ENCODE results near the gene QKI.

Gene QKI

DNA sequence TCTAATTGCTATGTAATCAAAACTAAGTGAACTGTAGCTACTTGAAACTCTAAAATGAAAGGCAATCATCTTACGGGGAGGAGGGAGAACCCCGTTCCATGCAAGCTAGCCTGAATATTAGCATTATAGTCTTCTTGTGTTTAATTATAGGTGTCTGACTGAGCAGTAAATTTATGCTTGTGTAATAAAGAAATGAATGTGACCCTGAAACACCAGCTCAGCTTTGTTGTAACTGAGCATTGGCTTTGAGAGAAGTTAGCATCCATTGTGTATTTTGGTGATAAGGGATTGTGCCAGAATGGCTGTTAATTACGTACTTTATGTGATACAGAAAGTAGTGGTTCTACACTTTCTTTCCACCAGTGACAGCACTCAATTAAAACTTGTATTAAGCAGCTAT is 86.9 kb downstream of the QKI start:
- H3K4me2 ChIP-seq (ENCODE audit: low read depth, low read length, poor library complexity, severe bottlenecking), result no peak overlapping the region
- no peaks in the 10 kb centered on the region for H3K27me3 ChIP-seq (ENCODE audit: insufficient read depth, low read length, poor library complexity, severe bottlenecking)
- H3K36me3 ChIP-seq (ENCODE audit: insufficient read depth, low read length), result no peaks in the 10 kb centered on the region
- no peaks in the 10 kb centered on the region for H3K9me2 ChIP-seq (replicated peaks; ENCODE audit: low read depth, low read length)
- no peaks in the 10 kb centered on the region for H3F3A ChIP-seq (ENCODE audit: low read depth)
- TF ChIP-seq EZH2phosphoT487 (IDR thresholded peaks at IDR 0.05; ENCODE audit: borderline replicate concordance), result no peak
- TF ChIP-seq, protein P1, sequence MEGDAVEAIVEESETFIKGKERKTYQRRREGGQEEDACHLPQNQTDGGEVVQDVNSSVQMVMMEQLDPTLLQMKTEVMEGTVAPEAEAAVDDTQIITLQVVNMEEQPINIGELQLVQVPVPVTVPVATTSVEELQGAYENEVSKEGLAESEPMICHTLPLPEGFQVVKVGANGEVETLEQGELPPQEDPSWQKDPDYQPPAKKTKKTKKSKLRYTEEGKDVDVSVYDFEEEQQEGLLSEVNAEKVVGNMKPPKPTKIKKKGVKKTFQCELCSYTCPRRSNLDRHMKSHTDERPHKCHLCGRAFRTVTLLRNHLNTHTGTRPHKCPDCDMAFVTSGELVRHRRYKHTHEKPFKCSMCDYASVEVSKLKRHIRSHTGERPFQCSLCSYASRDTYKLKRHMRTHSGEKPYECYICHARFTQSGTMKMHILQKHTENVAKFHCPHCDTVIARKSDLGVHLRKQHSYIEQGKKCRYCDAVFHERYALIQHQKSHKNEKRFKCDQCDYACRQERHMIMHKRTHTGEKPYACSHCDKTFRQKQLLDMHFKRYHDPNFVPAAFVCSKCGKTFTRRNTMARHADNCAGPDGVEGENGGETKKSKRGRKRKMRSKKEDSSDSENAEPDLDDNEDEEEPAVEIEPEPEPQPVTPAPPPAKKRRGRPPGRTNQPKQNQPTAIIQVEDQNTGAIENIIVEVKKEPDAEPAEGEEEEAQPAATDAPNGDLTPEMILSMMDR (conservative IDR thresholded peaks at IDR 0.05; ENCODE audit: low read length), result no peak
- no peaks in the 10 kb centered on the region for H3K79me2 ChIP-seq (ENCODE audit: insufficient read depth, low read length)
- no peaks in the 10 kb centered on the region for H3K4me1 ChIP-seq (ENCODE audit: insufficient read depth, low read length, poor library complexity, severe bottlenecking)
- H2AFZ ChIP-seq (ENCODE audit: low read length), result no peak overlapping the region
- no peaks in the 10 kb centered on the region; the same call in 1 of the 2 replicates for H3K9me3 ChIP-seq (ENCODE audit: insufficient read depth, low read depth, low read length)
- H3K4me3 ChIP-seq (ENCODE audit: low read length, poor library complexity, severe bottlenecking), result no peak overlapping the region
- no peak overlapping the region for H3K9ac ChIP-seq (ENCODE audit: low read depth, low read length, poor library complexity, severe bottlenecking)
- no peaks in the 10 kb centered on the region for H4K20me1 ChIP-seq (ENCODE audit: insufficient read depth, low read length, poor library complexity, severe bottlenecking)

DNA sequence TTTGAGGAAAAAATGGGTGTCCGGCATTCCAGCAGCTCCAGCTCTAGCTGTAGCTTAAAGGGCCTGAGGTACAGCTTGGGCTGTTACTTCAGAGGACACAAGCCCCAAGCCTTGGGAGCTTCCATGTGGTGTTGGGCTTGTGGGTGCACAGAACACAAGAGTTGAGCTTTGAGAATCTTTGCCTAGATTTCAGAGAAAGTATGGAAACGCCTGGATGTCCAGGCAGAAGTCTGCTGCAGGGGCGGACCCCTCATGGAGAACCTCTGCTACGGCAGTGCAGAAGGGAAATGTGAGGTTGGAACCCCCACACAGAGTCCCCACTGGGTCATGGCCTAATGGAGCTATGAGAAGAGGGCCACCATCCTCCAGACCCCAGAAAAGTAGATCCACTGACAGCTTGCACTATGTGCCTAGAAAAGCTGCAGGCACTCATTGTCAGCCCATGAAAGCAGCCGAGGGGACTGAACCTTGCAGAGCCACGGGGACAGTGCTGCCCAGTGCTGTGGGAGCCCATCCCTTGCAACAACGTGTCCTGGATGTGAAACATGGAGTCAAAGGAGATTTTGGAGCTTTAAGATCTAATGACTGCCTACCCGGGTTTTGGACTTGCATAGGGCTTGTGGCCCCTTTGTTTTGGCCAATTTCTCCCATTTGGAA is 90.6 kb downstream of the QKI start:
- H3K4me2 ChIP-seq (ENCODE audit: low read depth, low read length, poor library complexity, severe bottlenecking), result no peak overlapping the region
- no peaks in the 10 kb centered on the region for H3K4me1 ChIP-seq (ENCODE audit: insufficient read depth, low read length, poor library complexity, severe bottlenecking)
- H3K9ac ChIP-seq (ENCODE audit: low read depth, low read length, poor library complexity, severe bottlenecking), result no peak overlapping the region
- no peaks in the 10 kb centered on the region for H4K20me1 ChIP-seq (ENCODE audit: insufficient read depth, low read length, poor library complexity, severe bottlenecking)
- H3K36me3 ChIP-seq (ENCODE audit: insufficient read depth, low read length), result no peaks in the 10 kb centered on the region
- H3K79me2 ChIP-seq (ENCODE audit: insufficient read depth, low read length), result no peaks in the 10 kb centered on the region
- H3K9me3 ChIP-seq (ENCODE audit: insufficient read depth, low read depth, low read length), result no peaks in the 10 kb centered on the region; the same call in 1 of the 2 replicates
- no peak overlapping the region for H3K4me3 ChIP-seq (ENCODE audit: low read length, poor library complexity, severe bottlenecking)
- H2AFZ ChIP-seq (ENCODE audit: low read length), result no peak overlapping the region
- H3F3A ChIP-seq (ENCODE audit: low read depth), result no peaks in the 10 kb centered on the region
- no peaks in the 10 kb centered on the region for H3K9me2 ChIP-seq (replicated peaks; ENCODE audit: low read depth, low read length)
- no peak for TF ChIP-seq EZH2phosphoT487 (IDR thresholded peaks at IDR 0.05; ENCODE audit: borderline replicate concordance)
- TF ChIP-seq, protein P1 (conservative IDR thresholded peaks at IDR 0.05; ENCODE audit: low read length), result no peak
- no peaks in the 10 kb centered on the region for H3K27me3 ChIP-seq (ENCODE audit: insufficient read depth, low read length, poor library complexity, severe bottlenecking)

DNA sequence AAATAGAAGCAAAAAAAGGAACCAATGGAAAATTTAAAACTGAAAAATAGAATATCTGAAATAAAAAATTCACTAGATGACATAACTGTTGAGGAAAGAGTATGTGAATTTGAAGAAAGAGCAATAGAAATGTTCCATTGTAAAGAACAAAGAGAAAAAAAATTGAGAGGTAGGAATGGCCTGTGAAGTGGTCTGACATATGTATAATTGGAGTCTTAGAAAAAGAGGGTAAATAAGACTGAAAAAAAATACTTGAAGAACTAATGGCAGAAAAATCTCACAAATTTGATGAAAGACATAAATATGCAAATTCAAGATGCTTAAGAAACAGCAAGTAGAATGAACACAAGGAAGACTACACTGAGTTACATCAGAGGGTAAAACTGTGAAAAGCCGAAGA is 93.4 kb downstream of the QKI start:
- Histone ChIP-seq H3K27me3 (ENCODE audit: insufficient read depth, low read length, poor library complexity, severe bottlenecking) (no peaks in the 10 kb centered on the region), H3K36me3 (ENCODE audit: insufficient read depth, low read length) (no peaks in the 10 kb centered on the region), H2AFZ (ENCODE audit: low read length) (no peak overlapping the region), H3K9ac (ENCODE audit: low read depth, low read length, poor library complexity, severe bottlenecking) (no peak overlapping the region), H3K79me2 (ENCODE audit: insufficient read depth, low read length) (no peaks in the 10 kb centered on the region), H3K9me3 (ENCODE audit: insufficient read depth, low read depth, low read length) (no peaks in the 10 kb centered on the region; the same call in 1 of the 2 replicates), H3F3A (ENCODE audit: low read depth) (no peaks in the 10 kb centered on the region), H3K4me2 (ENCODE audit: low read depth, low read length, poor library complexity, severe bottlenecking) (no peak overlapping the region), H3K9me2 (replicated peaks; ENCODE audit: low read depth, low read length) (no peaks in the 10 kb centered on the region), H3K4me1 (ENCODE audit: insufficient read depth, low read length, poor library complexity, severe bottlenecking) (no peaks in the 10 kb centered on the region), H3K4me3 (ENCODE audit: low read length, poor library complexity, severe bottlenecking) (no peak overlapping the region), H4K20me1 (ENCODE audit: insufficient read depth, low read length, poor library complexity, severe bottlenecking) (no peaks in the 10 kb centered on the region)
- TF ChIP-seq EZH2phosphoT487 (IDR thresholded peaks at IDR 0.05; ENCODE audit: borderline replicate concordance), result no peak
- TF ChIP-seq, protein P1 (conservative IDR thresholded peaks at IDR 0.05; ENCODE audit: low read length), result no peak
